ENCODE measurements around the gene ULBP1.
A peak's percentile ranks its signal among the peaks of the same experiment; 100 is the strongest.
"Not testable (repeated sequence)": the region's sequence is repeated elsewhere in the genome, so short reads cannot be mapped to it uniquely, and the experiment has no call there.

ULBP1 gene

DNA sequence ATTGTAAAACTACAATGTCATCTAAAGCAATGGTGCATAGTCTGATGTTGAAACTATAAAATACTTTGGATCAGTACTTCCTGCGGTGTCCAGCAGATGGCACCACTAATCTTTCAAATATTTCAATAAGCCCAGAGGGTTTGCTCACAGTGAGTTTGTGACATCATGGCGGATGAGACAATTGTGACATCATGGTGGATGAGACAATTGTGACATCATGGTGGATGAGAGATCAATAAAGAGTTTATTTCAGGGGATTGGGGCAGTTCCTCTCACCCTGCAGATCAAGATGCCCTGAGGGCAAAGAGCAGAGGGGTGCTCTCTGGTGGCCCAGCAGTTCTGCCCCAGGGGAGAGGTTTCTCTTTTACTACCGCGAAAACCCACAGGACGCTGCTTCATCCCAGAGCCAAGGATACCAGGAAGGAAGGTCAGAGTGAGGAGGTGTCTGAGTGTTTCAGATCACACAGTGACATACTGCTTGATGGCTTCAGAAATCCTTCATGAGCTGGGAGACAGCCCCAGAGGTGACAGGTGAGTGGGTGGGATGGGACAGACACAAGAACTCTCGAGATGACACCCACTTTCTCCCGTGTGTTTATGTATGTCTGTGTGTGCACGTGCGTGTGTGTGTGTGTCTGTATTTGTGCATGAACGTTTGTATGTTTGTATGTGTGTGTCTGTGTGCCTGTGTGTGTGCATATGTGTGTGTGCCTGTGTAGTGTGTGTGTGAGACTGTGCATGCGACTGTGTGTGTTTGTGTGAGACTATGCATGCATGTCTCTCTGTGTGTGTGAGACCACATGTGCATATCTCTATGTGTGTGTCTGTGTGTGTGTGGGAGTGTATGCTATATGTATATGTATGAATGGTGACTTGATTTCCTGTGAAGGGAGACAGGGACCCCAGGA lies 29.2 kb upstream of the ULBP1 start:
- DNase-seq, result peak; percentile 57 to 59

DNA sequence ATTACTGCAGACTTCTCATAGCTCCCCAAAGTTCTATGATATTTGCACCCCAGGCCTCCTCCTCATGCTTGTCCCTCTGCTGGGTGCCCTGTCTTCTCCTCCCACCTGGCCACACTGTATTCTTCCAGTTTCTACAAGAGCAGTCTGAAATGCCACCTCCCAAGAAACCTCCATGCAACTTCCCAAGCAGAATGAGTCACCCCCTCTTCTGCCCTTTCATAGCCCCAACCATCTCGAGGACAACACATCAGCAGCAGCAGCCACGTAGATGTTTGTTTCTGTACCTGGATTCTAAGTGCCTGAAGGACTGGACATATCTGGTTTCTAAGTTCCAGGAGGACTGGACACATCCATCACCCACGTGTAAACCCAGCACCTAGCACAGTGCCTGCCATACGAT lies 28.5 kb upstream of the ULBP1 start:
- DNase-seq, result no peak

DNA sequence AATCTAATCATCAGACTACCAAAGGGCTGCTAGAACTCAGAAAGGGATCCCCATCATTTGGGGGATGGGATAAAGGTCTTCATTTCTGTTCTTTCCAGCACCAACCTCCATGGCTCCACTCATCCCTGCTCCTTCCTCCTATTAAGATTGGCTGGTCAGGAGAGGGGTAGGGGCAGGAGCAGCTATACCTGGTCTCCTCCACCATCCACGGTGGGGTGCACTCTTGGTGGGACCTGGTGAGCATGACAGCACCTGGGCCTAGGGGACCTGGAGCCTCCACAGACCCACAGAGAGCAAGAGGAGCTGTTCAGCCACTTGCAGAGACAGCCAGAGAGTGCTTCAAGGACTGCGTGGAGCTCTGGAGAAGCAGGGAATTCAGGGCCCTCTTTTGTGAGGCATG lies 28.1 kb upstream of the ULBP1 start:
- no peak for DNase-seq

DNA sequence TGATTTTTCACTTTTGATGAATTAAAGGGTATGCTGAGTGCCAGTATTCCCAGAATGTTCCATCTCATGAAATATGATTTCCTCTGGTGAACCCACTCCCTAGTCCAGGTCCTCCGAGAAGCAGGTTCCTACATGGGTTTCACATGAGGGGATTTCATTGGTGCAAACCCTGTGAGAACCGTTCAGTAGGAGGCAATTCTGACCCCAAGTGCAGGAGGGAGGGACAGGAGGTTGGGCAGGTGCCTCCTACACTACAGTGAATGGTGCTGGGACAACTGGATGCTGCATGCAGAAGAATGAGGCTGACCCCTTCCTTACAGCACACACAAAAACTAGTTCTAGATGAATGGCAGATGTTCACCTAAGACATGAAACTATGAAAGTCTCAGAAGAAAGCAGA lies 27.0 kb upstream of the ULBP1 start:
- no peak for DNase-seq

DNA sequence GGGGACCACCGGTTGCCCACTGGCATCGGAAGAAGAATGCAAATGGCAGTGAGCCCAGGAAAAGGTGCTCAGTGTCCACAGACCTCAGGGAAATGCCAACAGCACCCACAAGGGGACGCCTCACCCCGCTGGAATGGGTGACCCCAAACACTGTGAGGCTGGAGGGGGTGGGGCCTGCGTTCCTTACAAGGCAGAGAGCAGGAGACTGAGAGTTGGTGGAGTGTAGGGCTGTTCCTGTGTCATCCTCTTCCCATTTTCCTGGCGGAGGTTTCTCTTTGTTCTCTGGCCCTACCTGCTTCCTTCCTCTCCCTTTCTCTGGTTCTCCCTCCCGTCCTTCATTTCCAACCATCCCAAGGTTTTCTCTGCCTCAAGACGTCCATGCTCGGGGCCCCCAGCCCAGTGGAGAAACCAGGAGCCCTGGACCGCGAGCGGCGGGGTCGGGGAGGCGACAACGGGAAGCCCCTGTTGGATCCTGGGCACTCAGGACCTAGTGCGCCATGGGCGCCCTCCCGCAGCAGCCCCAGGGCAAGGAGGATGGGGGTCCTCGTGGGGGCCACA lies 25.7 kb upstream of the ULBP1 start:
- DNase-seq, result not testable (repeated sequence)

DNA sequence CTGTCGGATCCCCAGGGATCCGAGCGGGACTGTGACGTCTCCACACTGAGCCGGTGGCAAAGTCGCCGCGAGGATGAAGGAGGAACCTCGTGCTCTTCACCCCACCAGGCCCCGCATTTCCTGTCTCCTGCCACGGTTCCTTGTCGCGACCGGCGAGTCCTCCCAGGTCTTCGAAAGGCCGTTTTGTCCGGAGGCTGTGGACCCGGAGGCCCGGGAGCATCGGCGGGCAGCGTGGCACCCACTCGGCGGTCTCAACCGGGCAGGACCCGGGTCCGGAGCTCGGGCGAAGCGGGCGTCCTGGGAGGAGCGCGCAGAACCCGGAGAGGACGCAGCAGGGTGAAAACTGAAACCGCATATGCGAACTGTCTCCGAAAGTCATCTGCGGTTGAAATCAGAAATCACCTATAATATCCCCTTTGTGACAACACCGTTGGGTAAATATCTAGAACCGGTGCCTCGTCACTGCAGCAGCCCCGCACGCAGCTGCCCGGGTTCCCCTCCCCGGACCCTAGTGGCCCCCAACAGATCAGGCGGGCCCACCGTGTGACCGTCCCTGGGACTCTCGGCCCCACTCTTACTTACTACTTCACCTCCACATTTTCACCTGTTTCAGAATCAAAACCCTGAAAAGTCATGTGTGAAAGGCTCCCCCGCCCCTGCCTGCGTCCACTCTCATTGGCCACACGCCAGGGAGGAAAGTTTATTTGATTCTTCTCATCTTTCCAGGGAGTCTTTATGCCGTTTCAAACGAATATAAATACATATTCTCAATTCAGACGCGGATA lies 25.0 kb upstream of the ULBP1 start:
- DNase-seq, result peak in 1 of 2 experiments; percentile 41

DNA sequence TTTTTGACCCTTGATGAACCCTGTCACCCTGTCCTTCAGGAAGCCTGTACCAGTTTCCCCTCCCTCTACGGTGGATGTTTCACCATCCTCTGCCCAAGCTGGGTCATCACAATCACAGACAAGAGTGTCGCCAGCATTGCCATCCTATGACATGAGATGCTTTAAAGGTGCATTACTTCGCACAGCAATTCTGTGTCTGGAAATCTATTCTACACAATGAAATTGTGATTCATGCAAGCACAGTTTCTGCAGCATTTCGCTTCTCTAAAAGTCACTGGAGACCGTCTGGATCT lies 24.4 kb upstream of the ULBP1 start:
- no peak for DNase-seq

DNA sequence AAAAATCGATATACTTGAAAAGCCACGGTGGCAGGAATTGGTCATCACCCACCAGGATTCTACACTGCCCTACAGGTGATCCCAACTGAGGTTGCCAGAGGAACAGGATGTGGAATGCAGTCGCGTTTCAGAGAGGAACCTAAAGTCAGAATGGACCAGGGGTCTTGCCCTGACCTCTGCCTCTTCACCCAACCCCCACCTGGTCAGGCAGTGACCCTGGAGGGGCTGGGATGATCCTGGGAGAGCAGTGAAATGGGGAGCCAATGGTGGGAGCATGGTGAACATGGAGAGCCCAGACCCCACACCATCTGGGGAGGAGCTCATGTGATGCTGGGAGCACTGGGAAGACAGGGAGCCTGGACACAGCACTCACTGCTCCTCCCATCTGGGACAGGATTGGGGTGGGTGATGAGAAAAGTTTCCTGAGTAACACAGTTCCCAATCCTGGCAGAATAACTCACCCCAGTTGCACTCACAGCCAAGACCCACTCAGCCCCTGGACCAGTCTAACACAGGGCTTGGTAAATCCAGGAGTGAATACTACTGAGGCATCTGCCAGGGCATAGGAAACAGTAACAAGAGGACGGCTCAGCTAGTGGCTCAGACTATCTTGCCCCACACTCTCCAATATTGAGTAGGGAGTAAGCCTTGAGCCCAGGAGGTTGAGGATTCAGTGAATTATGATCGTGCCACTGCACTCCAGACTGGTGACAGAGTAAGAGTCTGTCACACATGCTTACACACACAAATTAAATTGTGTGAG lies 23.7 kb upstream of the ULBP1 start:
- DNase-seq, result no peak

DNA sequence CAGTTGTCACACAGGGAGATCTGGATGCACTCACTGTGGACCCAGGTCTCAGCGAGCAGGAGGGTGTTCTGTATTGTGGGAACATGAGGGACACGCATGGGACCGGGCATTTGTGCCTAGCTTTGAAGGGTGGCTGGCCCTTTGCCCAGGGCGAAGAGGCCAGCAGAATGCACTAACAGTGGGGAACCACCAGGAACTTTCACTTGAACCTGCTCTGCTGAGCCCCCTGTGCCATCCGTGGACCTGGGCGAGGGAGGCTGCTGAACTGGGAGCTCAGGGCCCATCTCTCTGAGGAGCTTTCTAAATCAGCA lies 23.1 kb upstream of the ULBP1 start:
- no peak for DNase-seq

DNA sequence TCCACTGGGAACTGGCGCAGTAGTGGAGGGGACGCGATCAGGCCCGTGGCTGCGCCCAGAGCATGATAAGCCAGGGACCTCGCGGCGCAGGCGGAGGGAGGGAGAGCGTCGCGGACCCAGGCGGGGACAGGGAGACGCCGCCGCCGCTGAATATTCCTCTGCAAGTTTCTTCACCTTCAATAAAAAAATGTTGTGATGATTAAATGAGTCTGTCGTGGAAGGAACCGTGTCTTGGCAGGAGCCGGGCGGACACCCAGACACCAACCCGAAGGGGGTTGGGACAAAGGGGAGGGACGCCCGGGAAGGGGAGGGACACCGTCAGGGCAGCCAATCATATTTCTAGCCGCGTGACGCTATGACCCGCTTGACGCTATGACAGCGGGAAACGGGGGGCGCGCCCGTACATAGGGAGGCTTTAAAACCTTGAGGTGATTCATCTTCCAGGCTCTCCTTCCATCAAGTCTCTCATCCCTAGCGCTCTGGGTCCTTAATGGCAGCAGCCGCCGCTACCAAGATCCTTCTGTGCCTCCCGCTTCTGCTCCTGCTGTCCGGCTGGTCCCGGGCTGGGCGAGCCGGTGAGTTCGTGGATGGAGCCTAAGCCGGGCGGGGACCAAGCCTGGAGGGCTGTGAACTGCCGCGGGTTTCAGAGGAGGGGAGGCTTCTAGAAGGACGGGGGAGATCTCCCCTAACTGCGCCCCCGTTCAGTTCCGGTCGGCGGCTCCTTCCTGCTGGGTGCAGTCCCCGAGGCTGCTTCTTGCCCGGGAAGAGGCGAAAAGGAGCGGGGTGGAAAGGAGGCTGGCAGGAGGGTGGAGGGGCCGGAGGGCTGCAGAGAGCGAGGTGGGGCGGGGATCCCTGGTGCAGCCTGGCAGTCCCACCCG lies 21.9 kb upstream of the ULBP1 start, which contains the start of gene ULBP2:
ULBP2 (plus strand) TSS at position 432 of the 878 bp plus-strand sequence; CDS start at position 491, 59 bp downstream.
- DNase-seq, result peak; percentile 82 to 93

DNA sequence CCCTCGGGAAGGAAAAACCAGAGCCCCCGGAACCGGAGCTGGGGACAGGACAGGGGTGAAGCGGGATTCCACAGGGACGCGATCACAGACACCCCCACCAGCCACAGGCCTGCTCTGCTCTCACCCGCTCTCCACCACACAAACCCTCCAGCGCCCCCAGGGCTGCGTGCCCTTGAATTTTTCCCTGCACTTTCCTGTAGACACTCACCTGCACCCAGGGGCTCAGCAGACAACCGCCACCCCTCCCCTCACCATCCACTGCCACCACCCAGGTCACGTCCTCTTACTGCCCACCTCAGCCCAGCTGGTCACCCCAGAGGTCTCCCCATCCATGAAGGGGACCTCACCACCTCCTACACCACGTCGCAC lies 21.3 kb upstream of the ULBP1 start:
- no peak for DNase-seq

DNA sequence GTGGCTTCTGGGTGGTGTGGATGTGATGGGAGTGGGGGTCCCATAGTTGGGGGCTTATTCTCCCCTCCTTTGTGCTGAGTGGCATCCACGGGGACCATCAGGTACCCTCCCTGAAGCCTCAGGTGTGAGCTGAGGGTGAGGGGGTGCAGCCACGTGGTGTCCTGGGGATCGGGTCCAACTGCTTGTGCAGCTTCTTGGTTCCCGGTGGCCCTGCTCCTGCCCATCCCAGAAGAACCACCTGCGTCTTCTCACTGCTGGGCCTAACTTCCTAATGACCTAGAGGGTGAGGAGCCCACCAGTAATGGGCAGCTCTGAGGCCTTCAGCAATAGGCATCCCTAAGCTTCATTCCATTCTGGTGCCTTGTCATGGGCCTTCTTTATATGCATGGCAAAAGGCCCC lies 20.4 kb upstream of the ULBP1 start:
- not testable (repeated sequence) for DNase-seq

DNA sequence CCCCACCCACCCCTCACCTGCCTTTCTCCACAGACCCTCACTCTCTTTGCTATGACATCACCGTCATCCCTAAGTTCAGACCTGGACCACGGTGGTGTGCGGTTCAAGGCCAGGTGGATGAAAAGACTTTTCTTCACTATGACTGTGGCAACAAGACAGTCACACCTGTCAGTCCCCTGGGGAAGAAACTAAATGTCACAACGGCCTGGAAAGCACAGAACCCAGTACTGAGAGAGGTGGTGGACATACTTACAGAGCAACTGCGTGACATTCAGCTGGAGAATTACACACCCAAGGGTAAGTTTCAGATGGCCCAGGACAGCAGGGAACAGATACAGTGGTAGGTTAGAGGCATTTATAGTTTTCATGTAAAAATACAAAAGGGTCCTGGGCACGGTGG lies 18.5 kb upstream of the ULBP1 start:
- not testable (repeated sequence) for DNase-seq

DNA sequence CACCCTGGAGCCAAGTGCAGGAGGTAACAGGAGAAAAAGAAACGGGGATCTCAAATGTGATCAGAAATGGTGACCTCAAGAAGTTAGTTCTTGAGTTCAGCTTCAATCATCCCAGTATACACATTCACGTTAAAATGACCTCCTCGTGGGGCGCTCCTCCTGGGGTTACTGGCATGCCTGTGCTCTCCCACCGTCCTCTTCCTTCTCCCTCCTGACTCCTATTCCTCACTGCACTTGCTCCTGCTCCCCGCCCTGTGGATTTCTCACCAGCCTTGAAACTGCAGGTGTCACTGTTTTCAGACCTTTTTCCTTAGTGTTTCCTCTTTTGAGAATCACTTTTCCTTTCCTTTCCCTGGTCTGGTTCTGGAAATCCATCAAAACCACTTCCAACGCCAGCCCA lies 17.1 kb upstream of the ULBP1 start:
- not testable (repeated sequence) for DNase-seq

DNA sequence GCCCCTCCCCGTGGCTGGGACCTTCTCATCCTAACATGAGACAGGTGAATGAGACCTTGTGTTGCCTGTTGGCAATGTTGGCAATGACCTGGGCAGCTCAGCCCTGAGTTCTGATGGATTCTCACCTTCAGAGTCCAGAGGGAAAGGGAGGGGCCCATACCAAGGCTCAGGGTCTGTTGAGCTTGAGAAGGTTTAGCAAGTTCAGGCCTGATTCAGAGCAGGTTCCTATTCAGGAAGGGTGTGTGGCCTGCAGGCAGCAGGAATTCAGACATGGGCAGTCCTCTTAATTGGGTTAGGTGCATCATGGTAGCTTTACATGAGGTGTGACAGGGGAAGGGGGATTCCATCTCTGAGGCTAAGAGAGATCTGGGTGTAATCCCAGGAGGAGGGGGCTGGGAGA lies 16.2 kb upstream of the ULBP1 start:
- DNase-seq, result not testable (repeated sequence)

DNA sequence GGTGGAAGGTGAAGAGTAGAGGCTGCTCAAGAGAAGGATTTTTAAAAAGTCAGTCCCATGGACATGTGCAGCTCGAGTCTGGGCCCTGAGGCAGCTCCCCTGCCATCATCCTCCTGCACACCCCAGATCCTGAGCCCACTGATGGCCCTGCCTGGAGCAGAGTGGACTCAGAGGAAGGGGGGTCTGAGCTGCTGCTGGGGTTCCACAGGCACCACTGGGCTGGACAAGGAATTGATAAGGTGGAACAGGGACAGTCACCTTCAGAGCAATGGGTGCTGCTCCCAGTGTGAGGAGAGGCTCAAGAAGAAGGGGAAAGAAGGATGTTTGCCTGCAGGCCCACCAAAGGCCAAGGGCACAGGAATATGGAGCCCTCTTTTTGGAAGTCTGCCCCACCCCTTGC lies 15.7 kb upstream of the ULBP1 start:
- DNase-seq, result no peak

DNA sequence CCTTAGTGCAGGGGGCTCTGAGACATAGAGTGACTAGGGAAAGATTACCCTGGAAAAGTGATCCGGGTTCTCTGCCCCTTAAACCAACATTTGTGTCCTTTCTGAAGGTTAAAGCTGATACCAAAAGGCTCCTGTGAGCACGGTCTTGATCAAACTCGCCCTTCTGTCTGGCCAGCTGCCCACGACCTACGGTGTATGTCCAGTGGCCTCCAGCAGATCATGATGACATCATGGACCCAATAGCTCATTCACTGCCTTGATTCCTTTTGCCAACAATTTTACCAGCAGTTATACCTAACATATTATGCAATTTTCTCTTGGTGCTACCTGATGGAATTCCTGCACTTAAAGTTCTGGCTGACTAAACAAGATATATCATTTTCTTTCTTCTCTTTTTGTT lies 15.1 kb upstream of the ULBP1 start:
- DNase-seq, result no peak

DNA sequence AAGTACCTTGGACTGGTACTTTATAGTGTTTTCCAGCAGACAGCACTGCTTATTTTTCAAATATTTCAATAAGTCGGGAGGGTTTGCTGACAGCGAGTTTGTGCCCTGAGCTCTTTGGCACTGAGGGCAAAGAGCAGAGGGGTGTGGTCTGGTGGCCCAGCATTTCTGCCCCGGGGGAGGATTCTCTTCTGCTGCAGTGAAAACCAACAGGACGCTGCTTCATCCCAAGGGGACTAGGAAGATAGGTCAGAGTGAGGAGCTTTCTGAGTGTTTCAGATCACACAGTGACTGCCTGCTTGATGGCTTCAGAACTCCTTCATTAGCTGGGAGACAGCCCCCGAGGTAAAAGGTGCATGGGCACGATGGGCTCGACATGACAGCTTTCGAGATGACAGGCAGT lies 13.3 kb upstream of the ULBP1 start:
- DNase-seq, result no peak

DNA sequence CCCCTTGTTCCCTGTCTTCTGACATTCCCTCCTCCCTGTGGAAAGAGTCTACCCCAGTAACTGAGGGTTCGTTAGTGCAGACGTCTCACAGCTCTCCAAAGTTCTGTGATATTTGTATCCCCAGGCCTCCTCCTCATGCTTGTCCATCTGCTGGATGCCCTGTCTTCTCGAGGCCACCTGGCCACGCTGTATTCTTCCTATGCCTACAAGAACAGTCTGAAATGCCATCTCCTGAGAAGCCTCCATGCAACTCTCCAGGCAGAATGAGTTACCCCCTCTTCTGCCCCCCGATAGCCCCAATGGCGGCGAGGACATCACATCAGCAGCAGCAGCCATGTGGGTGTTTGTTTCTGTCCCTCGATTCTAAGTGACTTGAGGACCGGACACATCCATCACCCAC lies 12.6 kb upstream of the ULBP1 start:
- DNase-seq, result no peak

DNA sequence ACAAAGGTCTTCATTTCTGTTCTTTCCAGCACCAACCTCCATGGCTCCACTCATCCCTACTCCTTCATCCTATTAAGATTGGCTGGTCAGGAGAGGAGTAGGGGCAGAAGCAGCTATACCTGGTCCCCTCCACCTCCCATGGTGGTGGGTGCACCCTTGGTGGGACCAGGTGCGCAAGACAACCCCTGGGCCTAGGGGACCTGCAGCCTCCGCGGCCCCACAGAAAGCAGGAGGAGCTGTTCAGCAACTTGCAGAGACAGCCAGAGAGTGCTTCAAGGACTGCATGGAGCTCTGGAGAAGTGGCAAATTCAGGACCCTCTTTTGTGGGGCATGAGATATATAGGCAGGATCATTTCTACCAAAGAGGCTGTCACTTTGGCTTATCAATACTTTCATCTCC lies 12.1 kb upstream of the ULBP1 start:
- DNase-seq, result no peak

DNA sequence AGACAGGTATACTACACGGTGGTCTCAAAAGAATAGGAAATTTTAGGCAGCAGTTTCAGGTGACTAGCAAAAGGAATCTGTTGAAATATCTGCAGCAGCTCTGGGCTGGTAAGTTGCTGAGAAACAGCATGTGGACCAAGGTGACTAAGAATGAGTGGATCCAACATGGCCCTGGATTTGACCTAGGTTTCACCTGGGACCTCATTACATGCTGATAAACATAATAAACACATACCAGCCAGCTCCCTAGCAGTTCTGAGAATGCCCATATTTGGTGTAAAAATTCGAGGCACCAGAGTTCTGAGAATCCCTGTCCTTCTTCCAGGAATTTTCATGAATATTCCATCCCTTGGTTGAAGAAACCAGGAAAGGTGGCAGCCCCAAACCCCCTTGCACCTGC lies 10.4 kb upstream of the ULBP1 start:
- DNase-seq, result not testable (repeated sequence)

DNA sequence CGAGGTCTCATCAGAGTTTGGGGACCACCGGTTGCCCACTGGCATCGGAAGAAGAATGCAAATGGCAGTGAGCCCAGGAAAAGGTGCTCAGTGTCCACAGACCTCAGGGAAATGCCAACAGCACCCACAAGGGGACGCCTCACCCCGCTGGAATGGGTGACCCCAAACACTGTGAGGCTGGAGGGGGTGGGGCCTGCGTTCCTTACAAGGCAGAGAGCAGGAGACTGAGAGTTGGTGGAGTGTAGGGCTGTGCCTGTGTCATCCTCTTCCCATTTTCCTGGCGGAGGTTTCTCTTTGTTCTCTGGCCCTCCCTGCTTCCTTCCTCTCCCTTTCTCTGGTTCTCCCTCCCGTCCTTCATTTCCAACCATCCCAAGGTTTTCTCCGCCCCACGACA lies 9.8 kb upstream of the ULBP1 start:
- not testable (repeated sequence) for DNase-seq

All from stimulated activated CD4-positive, alpha-beta T cell treated with anti-CD3 and anti-CD28 coated beads, Interleukin-4, amount 100 ng/mL, for 4 hours (primary cell).